ENCODE measurements around the gene MYO1E.
A peak's percentile ranks its signal among the peaks of the same experiment; 100 is the strongest.
"Not testable (repeated sequence)": the region's sequence is repeated elsewhere in the genome, so short reads cannot be mapped to it uniquely, and the experiment has no call there.

The MYO1E gene
- total RNA-seq: 0 to 1.0 reads per million in 2 donors

DNA sequence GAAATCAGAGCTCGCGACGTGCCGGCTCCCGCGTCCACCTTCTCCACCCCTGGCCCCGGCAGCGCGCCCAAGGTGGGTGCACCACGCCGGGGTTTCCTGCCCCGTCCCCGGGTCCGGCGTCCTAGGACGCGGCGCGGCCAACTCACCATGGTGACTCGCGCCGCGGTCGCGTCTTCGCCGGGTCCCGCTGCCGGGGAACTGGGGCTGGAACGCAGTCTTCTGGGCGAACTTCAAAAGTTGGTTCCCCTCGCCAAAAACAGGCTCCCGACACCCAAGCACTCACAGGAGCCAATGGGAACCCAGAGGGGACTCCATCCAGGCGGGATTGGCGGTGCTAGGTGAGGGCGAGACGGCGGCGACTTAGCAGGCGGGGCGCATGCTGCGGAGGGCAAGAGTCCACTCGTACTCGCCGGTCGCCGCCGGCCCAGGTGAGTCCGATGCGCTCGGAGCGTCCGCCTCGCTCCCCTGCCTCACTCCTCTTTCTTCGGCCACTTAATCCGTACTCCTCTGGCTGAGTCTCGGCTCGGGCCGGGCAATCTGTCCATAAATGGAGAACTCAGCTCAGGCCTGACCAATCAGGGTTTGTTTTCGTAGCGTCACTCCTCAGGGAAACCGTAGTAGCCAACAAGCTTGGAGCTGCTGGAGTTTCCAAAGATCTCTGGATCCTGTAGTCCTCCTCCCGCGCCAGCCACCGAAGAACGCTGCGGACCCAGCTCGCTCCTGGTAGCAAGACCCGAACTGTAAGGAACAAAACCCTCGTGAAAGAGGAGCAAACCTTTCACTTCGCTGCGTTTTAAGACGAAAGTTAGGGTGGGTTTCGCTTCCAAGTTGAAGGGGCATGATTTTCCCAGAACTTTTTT lies at the start of gene MYO1E:
TSS of gene MYO1E (minus strand) at position 520 of the 860 bp plus-strand sequence. CDS start at position 149, 371 bp downstream.
- peak in 2 of 5 experiments; percentile 0 to 38 for DNase-seq

DNA sequence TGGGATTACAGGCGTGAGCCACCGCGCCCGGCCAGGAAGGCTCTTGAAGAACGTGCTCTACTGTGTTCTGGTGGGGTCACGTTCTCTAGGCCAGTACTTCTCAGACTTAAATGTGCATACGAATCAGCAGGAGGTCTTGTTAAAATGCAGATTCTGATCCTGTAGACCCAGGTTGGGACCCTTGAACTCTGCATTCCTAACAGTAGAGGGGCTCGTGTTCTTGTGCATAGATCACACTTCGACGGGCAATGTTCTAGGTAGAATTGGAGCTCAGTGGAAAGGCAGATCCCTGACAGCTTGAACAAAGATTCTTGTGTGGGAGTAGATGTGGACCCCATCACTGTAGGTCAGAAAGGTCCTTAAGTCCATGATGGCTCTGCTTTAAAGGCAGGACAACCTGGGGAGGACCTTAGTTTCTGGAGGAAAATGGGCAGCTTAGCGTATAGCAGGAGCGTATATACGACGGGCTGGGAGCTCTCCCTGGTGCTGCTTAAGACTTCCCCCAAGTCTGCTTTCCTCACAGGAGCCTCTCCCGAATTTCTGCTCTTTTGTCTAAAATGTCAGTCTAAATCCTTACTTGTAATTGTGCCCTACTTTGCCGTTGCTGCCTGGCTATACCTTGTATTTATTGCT lies 48.4 kb upstream of the MYO1E start:
- no peak for DNase-seq

DNA sequence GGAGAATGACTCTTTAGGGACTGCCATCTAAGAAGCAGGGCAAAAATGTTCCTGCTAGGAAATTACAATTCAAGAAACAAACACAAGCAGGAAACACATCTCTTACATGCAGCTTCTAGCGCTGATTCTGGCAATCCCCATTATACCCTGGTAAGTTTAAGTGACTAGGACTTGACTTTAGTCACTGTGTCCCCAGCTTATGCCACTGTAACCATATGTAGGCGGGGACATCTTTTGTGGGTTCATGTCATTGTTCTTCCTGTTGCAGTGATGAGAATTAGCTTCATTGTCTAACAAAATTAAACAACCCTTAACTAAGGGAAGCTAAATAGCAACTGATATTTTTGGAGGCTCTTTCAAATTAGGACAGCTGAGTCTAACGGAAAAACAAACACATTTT lies 47.4 kb upstream of the MYO1E start:
- DNase-seq: peak in 1 of 5 experiments; percentile 67

DNA sequence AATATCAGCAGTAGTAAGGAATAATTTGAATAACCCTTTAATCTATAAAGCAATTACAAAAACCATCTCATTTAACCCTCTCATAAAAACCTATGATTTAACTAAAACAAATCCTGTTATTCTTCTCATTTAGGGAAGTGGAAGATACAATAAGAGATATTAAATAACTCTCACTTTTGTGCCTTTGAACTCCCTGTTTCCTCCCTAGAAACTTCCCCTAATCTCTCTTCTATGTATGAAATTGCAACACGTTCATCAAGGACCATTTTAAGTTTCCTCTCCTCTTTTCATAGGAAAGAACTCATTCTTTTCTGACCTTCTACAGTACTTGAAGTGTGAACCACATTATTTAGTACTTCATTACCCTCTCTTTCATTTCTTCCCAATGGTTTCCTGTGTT lies 46.5 kb upstream of the MYO1E start:
- DNase-seq: no peak

DNA sequence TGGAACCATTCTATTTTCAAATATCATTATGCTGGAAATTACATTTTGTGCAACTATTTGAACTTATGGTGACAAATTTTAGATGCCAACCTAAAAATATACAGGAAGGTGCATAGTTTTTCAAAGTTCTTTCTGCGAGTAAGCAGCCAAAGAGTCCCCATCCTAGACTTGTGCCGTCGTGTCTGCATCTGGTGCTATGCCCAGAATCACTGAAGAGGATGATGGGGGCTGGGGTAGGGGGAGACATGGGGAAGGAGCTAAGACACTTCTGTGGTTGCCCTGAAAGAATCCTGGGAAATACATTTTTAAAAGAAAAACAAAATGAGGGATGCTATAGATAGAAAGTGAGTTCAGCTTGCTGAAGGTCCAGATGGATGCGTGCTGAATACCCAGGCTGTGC lies 44.1 kb upstream of the MYO1E start:
- no peak for DNase-seq

DNA sequence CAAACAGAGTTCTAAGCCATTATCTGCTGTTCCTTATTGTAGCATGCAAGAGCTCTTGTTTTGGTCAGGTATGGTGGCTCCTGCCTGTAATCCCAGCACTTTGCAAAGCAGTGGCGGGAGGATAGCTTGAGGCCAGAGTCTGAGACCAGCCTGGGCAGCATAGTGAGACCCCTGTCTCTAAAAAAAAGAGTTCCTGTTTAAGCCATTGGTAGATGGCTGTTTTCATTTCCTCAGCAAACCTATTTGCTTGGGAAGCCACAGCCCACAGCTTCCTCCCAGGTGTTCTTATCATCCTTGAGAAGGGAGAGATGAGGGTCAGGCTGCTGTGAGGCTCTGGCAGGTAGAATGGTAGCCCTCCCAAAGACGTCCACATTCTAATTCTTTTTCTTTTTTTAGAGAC lies 40.9 kb upstream of the MYO1E start:
- DNase-seq: no peak

DNA sequence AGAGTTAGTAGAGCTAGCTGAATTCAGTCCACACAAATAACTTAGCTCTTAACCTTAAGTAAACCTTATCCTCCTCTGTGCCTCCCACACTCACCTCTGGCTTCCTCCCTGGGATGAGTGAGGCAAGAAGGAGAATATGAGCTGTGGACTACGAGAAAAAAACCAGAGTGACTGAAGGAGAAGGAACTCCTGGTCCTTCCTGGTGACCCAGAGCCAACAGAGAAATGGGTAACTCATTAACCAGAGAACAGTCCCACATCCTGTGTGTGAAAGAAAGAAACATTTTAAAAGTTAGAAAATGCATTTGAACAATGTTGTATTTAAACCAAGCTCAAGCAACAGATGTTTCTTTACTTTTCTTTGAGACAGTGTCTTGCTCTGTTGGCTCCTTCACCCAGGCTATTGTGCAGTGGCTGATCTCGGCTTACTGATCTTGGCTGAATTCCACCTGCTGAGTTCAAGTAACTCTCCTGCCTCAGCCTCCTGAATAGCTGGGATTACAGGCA lies 37.8 kb upstream of the MYO1E start:
- peak in 1 of 5 experiments; percentile 22 for DNase-seq

DNA sequence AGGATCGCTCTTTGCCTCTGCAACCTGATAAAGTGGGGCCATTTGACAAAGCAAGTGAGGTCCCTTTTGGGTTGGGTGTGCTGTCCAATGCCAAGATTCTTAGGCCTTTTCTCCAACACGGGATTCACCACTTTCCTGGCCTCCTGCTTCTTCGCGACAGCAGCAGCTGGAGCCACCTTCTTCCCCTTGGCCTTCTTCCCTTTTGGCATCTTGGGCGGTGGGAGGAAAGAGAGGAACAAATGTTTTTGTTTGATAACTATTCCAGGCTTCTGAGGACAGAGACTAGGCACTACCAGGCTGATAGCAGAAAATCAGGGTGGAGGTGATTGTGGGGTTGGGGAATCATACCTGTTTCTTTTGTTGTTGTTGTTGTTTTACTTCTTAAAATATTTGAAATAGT lies 35.3 kb upstream of the MYO1E start:
- no peak for DNase-seq

DNA sequence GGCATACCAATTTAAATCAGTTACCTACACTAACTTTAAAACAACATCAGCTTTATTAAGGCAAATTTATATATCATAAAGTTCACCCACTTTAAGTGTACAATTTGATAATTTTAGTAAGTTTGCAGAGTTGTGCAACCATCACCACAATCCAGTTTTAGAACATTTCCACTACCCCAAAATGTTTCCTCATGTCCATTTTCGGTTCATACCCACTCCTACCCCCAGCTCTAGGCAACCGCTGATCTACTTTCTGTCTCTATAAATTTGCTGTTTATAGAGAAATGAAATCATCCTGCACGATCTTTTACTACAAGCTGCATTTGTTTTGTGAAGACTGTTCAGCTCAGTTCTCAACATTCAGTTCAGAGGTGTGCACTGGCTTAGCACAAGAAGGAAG lies 33.8 kb upstream of the MYO1E start:
- DNase-seq: no peak

DNA sequence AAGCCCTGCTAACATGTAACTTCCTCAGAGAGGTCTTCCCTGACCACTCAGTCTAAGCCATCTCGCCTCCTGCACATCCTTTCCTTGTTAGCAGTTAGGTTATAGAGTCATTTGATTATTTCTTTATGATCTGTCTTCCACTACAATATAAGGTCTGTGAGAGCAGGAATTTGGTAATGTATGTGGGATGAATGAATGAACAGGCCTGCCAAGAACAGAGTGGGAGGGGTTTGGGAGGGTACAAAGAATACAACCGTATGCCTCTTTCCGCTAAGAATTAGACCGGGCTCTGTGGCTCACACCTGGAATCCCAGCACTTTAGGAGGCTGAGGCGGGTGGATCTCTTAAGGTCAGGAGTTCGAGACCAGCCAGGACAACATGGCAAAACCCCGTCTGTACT lies 32.4 kb upstream of the MYO1E start:
- DNase-seq: no peak

DNA sequence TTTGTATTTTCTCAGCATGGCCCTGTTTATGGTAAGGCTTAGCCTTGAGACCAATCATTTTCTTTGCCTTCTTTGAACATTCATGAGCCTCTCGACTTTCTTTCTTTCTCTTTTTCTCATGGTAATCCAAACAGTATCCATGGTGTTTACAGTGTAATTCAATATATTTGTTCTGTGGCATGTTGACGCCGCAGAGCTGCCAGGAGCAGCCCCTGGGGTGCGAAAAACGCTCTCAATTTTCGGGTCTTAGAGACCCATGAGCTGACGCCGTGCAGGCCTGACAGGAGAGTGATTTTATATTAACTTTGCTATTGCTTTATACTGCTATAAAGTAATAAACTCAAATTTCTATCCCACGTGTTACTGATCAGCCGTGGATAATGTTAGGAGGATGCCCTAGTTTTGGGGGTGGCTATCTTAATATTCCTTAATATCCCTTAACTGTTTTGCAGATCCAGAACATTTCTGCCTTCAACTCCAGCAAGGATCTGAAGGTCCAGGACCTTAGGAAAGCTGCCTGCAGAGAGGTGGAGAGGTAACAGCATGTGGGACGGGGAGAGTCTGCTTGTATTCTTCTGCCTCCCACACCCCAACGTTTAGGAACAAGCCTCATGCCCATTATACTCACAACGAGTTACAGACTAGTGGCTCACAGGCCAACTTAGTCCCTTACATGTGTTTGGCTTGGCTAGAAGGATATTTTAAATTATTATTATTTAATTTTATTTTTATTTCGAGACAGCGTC lies 29.3 kb upstream of the MYO1E start:
- no peak for DNase-seq

DNA sequence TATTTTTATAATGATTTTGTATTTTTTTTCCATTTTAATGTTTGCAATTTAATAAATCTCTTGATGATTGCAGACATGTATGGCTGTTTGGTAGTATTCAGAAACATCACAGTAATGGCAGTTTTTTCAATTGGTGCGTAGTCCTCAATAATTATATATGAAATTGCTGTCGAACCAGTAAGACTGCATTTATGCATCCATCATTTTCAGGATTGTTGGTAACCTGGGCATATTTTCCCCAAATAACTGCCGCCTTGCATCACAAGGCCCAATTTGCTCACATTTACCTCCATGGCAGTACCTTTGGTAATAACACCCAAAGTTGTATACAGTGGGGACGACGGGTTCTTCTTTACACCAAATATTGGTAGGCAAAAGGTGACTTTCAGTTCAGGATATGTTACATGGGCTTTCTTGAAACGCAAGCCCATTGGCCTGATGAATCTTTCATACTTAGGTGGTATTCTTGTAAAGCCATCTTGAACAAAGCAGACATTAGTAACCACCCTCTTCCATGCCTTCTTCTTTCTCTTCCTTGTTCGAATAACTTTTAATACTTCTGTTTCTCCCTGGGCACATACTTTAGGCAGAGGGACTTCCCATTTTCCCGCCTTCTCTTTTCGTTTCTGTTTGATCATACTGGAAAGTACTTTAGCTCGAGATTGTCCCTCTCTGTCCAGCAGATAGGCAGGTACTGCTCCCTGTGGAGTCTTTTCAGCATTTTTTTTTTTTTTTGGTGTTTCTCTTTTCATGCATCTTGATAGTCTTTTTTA lies 28.6 kb upstream of the MYO1E start:
- not testable (repeated sequence) for DNase-seq

DNA sequence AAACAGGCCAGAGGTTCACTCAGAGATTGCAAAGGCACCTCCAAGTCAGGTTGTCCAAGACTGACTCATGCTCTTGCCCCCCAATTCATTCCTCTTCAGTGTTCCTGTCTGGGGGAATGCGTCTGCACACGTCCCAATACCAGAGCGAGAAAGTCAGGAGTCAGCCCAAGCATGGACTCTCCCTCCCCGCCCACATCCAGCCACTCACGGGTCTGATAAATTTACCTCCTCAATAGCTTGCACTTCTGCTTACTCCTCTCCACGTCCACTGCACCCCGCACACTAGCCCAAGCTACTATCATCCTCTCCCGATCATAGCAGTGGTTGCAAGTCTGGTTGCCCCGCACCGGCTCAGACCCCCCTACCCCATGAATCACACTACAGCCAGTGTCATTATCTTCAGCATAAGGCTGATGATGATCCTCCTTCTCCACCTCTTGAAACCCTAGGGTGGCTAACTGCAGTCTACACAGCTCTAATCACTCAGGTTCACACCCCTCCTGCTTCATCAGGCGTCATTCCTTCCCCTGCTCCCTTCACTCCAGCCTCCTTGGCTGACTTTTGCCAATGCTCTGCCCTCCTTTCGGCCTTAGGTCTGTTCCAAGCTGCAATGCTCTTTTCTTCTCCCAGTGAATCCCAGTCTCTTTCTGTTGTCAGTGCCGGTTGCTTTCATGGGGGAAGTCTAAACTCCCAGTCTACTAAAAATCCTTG lies 27.6 kb upstream of the MYO1E start:
- DNase-seq: no peak

DNA sequence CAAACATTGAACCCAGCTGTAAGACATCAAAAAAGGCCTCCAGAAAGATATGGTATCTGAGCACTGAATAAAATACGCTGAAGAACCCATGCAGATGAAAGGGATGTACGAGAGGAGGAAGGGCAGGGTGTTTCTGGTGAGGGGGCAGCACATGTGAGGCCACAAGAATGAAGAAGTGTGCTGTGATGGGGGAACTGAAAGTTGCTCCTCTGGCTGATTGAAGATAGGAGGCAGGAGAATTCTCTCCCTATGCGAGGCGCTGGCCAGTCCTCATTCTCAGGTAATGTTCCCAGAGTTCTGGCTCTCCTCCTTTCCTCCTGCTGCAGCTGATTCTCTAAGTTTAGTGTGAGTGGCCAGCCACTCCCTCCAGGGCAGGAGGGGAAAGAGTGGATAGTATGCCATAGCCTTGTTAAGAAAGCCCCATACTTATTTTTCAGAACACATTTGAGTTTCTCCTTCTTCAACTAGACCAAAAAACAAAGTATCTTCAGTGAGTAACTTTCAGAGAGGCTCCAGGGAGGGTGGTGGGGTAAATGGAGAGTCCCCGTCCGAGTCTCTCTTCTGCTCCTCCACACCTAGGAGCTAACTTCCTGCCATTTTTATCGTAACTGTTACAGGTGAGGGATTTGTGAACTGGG lies 26.9 kb upstream of the MYO1E start:
- no peak for DNase-seq

DNA sequence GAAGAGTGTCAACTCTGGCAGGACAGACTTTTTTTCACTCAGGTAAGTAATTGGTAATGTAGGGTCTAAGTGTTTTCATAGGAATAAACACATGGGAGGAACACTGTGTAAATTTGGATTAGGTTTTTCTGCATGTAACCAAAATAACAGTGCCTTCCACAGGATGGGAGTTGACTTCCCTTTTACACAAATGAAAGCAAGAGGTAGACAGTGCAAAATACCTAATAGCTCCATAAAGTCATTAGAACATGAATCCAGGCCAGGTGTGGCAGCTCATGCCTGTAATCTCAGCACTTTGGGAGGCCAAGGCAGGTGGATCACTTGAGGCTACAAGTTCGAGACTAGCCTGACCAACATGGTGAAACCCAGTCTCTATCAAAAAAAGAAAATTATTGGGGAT lies 25.5 kb upstream of the MYO1E start:
- DNase-seq: no peak

DNA sequence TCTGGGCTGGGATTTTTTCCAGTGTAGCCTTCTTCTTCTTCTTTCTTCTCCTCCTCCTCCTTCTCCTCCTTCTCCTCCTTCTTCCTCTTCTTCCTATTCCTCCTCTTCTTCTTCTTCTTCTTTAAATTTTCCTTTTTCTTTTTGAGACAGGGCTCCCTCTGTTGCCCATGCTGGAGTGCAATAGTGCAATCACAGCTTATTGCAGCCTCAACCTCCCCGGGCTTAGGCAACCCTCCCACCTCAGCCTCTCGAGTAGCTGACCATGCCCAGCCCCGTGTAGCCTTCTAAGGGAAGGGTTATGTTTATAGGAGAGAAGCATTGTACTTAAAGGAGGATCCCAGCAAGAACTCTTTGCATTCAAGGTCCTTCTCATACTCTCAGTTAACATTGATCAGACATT lies 24.0 kb upstream of the MYO1E start:
- no peak for DNase-seq

DNA sequence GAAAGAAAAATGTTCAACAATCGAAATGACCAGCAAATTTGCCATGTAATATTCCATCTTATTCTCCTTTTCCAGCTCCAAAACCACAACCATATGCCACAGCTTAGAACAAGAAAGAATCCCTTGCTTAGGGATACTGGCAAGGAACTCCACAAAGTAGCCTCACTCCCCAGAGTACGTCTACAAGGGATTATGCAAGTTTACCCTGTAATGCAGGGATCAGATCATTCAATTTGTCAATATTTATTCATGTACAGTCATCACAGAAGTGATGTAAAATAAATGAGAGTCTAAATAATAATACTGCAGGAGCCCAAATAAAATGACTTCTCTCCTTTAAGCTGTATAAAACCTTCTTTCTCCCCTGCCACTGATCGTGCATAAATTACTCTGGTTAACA lies 23.5 kb upstream of the MYO1E start:
- no peak for DNase-seq

DNA sequence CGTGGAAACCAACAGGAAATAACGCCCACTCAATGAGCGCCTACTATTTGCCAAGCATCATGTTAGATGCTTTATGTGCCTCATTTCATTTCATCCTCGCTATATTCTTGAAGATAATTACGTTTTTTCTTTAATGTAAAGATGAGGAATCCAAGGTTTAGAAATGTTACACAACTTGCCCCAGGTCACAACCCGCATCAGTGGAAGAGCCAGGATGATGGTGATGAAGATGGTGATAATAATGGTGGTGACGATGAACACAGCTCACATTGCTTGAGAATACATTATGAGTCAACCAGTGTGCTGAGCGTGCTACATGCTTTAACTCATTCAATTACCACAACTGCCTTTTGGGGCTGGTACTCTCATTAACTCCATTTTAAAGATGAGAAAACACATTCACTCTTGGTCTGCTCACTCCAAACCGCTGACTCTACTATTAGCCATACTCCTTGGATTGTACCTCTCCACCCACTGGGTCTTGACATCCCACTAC lies 21.5 kb upstream of the MYO1E start:
- DNase-seq: peak in 1 of 5 experiments; percentile 64

DNA sequence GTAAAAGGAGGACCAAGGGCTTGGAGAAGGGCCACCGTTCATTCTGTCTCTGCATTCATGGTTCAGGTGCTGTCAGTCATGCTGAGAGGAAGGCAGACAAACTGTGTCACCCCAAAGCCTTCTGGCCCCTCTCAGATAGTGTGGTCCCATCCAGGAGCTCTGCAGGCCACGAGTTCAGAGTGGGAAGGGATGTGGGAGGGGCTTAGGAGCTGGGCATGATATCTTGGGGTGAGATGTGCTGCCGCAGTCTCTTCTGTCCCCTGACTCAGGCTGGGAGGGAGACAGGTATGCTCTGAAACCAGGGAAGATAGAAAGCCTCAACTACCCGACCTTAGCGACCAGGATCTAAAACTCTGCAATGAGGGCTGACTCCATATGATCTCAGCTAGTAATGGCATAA lies 19.6 kb upstream of the MYO1E start:
- no peak for DNase-seq

DNA sequence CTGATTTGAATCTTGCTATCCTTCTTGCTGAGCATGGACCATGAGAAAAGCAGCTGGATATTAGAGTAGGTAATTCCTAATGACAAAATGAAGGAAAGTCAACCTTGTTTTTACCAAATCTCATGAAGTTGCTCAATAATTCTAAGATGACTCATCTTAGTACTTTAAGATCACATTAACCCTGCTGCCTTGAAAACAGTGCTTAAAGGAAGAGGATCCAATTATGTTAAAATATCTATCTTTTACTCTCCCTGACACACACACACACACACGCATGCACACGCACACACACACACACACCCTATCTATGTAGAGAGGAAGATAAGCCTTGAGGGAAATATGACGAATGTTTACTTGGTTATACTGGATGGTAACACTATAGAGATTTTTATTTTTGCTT lies 16.0 kb upstream of the MYO1E start:
- DNase-seq: peak in 1 of 5 experiments; percentile 44

Data from T-helper 2 cell (primary cell).